ENCODE data around the gene MOB2. TPM values are rescaled to one million over a fixed set of nuclear protein-coding genes. Genes with fewer than 3 reads are reported as not detected.

The MOB2 gene
- total and polyA plus RNA-seq, 9 donors, result 28.5 to 50.1 (median 32.0) TPM

GRCh38 chr11:1497600-1497999, 11.0 kb upstream of the MOB2 start:
- no peak for TF ChIP-seq EP300 (IDR thresholded peaks at IDR 0.05)
- TF ChIP-seq POLR2A (IDR thresholded peaks at IDR 0.05), result no peak
- TF ChIP-seq, protein P1, sequence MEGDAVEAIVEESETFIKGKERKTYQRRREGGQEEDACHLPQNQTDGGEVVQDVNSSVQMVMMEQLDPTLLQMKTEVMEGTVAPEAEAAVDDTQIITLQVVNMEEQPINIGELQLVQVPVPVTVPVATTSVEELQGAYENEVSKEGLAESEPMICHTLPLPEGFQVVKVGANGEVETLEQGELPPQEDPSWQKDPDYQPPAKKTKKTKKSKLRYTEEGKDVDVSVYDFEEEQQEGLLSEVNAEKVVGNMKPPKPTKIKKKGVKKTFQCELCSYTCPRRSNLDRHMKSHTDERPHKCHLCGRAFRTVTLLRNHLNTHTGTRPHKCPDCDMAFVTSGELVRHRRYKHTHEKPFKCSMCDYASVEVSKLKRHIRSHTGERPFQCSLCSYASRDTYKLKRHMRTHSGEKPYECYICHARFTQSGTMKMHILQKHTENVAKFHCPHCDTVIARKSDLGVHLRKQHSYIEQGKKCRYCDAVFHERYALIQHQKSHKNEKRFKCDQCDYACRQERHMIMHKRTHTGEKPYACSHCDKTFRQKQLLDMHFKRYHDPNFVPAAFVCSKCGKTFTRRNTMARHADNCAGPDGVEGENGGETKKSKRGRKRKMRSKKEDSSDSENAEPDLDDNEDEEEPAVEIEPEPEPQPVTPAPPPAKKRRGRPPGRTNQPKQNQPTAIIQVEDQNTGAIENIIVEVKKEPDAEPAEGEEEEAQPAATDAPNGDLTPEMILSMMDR (IDR thresholded peaks at IDR 0.05), result no peak
- intact Hi-C loops (cut with DNase I), result no loop called here
- 90 to 94% (median 94%) methylated on average over 5 of the region's 5 CpGs for WGBS, 3 donors
- Histone ChIP-seq H3K4me3 (no peak overlapping the region), H3K4me1 (ENCODE audit: insufficient read depth) (peaks cover 4% of the 10 kb centered on the region), H3K27me3 (no peaks in the 10 kb centered on the region), H3K27ac (no peak overlapping the region), H3K36me3 (no peaks in the 10 kb centered on the region), H3K9me3 (no peaks in the 10 kb centered on the region)
- peak in 1 of 5 donors; percentile 9 for DNase-seq

DNA sequence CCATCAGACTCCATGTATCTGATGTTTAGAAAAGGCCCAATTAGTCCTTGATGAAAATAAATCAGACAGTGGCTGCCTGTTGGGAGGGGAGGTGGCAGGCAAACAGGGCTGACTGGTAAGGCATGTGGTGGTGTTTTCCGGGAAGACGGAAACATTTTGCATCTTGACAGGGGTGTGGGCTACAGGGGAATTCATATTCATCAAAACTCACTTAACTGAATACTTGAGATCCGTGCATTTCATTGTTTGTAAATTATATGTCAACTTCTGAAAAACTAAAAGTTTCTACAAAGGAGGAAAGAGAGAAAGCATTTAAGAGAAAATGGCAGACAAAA, 10.1 kb upstream of the MOB2 start:
- H3K36me3 ChIP-seq, result no peaks in the 10 kb centered on the region
- intact Hi-C loops (cut with DNase I), result no loop called here
- H3K9me3 ChIP-seq, result no peaks in the 10 kb centered on the region
- no peaks in the 10 kb centered on the region for H3K27me3 ChIP-seq
- no peak overlapping the region for H3K4me3 ChIP-seq
- H3K27ac ChIP-seq, result no peak overlapping the region
- WGBS, 3 donors, result 79 to 84% (median 83%) methylated on average over 3 of the region's 3 CpGs
- TF ChIP-seq, protein P1 (IDR thresholded peaks at IDR 0.05), result no peak
- TF ChIP-seq EP300 (IDR thresholded peaks at IDR 0.05) (no peak), POLR2A (IDR thresholded peaks at IDR 0.05) (no peak)
- no peak for DNase-seq
- H3K4me1 ChIP-seq (ENCODE audit: insufficient read depth), result peaks cover 4% of the 10 kb centered on the region

DNA sequence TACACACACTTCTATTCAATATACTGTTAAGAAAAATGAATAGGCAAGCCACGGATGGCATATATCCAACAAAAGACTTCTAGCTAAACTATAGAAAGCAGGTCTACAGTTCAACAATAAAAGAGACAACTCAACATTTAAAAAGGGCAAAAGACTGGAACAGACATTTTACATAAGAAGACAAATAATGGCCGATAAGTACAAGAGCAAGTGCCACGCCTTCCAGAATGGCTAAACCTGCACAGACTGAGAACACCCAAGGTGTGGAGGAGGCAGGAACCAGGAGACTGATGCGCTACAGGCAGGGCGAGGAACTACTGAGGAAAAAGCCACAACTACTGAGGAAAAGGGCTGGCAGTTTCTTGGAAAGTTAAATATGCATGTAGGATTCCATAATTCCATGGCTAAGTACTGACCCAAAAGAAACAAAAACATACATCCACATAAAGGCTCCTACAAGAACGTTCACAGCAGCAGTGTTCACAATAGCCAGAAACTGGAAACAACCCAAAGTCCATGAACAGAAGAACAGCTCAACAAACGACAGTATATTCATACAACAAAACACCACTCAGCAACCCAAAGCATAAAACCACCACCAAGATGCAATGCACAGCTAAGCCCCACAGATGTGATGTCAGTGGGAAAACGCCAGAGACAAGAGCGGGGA, 9.6 kb upstream of the MOB2 start:
- Histone ChIP-seq H3K4me1 (ENCODE audit: insufficient read depth) (peaks cover 4% of the 10 kb centered on the region), H3K27ac (no peak overlapping the region), H3K9me3 (no peaks in the 10 kb centered on the region), H3K27me3 (no peaks in the 10 kb centered on the region), H3K36me3 (no peaks in the 10 kb centered on the region), H3K4me3 (no peak overlapping the region)
- WGBS, 3 donors, result 80 to 83% (median 83%) methylated on average over 9 of the region's 9 CpGs
- intact Hi-C loops (cut with DNase I), result no loop called here
- TF ChIP-seq, protein P1 (IDR thresholded peaks at IDR 0.05), result no peak
- TF ChIP-seq POLR2A (IDR thresholded peaks at IDR 0.05) (no peak), EP300 (IDR thresholded peaks at IDR 0.05) (no peak)
- peak in 1 of 5 donors; percentile 3 for DNase-seq

GRCh38 chr11:1494650-1495049, 8.1 kb upstream of the MOB2 start:
- TF ChIP-seq POLR2A (IDR thresholded peaks at IDR 0.05) (no peak), EP300 (IDR thresholded peaks at IDR 0.05) (no peak)
- TF ChIP-seq, protein P1 (IDR thresholded peaks at IDR 0.05), result no peak
- H3K27me3 ChIP-seq, result no peaks in the 10 kb centered on the region
- H3K36me3 ChIP-seq, result no peaks in the 10 kb centered on the region
- peaks cover 4% of the 10 kb centered on the region for H3K4me1 ChIP-seq (ENCODE audit: insufficient read depth)
- H3K27ac ChIP-seq, result no peak overlapping the region
- 93 to 97% (median 95%) methylated on average over 3 of the region's 3 CpGs for WGBS, 3 donors
- H3K4me3 ChIP-seq, result no peak overlapping the region
- DNase-seq, result no peak
- intact Hi-C loops (cut with DNase I), result no loop called here
- H3K9me3 ChIP-seq, result no peaks in the 10 kb centered on the region

Measured in ovary (tissue), 9 donors.